HepG2 (cell line): ENCODE results near the gene ORC3. TPM values are rescaled to one million over a fixed set of nuclear protein-coding genes. Genes with fewer than 3 reads are reported as not detected.

Experiments used
- ATAC-seq: fragments of 200-7000 bp; cut with Tn5 transposase; 3 replicates; pipeline ENCODE4 v1.9.1; 2020; ENCODE audit warnings: mild to moderate bottlenecking, moderate library complexity
- BruUV-seq: library from RNA; stranded (reverse); fragments of 400-500 nt; replicated peaks from 2 replicates; lab custom pipeline; 2021; lab: Mats Ljungman, UMichigan
- CTCF ChIA-PET: fragments of 300-600 bp; formaldehyde crosslinking; extraction: SDS; loops from one replicate; lab custom pipeline; 2021; ENCODE audit warnings: low total read pairs, inconsistent platforms, low intra/inter-chr PET ratio; lab: Yijun Ruan, JAX
- POLR2A ChIA-PET: fragments of 350-600 bp; sonication (Branson Sonifier 250); formaldehyde crosslinking; loops from one replicate; lab custom pipeline; 2020; ENCODE audit warnings: antibody characterized with exemption, inconsistent platforms; lab: Yijun Ruan, JAX
- DNase-seq: peaks from one replicate; pipeline ENCODE4 v3.0.0-alpha.2; 2015; ENCODE audit warnings: low spot score
- FAIRE-seq: peaks from 3 replicates; lab custom pipeline; 2011; peaks lifted over from hg19 to GRCh38; lab: Jason Lieb, UNC
- H2AFZ ChIP-seq: one replicate; pipeline ENCODE4 v1.6.1; 2011; ENCODE audit warnings: low read length, inconsistent platforms
- H3K27ac ChIP-seq: fragments of 300-600 bp; 3 replicates; pipeline ENCODE4 v1.8.0; 2011; ENCODE audit warnings: mixed run types, mild to moderate bottlenecking, mixed read lengths, low read length, inconsistent platforms; ENCODE audit not compliant: insufficient read depth; ENCODE audit errors: extremely low read length
- H3K27me3 ChIP-seq, 2 experiments: fragments of 200-600 bp in 1 of 2; 2 replicates in 1 of 2; 3 replicates in 1 of 2; pipeline versions ENCODE4 v1.6.0 to v1.8.0; 2011; ENCODE audit warnings: low read length in 2 of 2, mild to moderate bottlenecking in 2 of 2, moderate library complexity in 2 of 2, inconsistent platforms in 1 of 2; ENCODE audit not compliant: insufficient read depth in 2 of 2, control insufficient read depth in 1 of 2
- H3K36me3 ChIP-seq, 2 experiments: fragments of 200-600 bp in 1 of 2; replicated peaks in 1 of 2; 2 replicates in 1 of 2; 3 replicates in 1 of 2; pipeline versions ENCODE4 v1.5.1 to v1.8.0; 2011; ENCODE audit warnings: low read length in 2 of 2, inconsistent platforms in 1 of 2; ENCODE audit not compliant: insufficient read depth in 2 of 2, control insufficient read depth in 1 of 2
- H3K4me1 ChIP-seq: 2 replicates; pipeline ENCODE4 v1.5.1; 2012; ENCODE audit warnings: low read length, inconsistent platforms; ENCODE audit not compliant: insufficient read depth
- H3K4me2 ChIP-seq: 2 replicates; pipeline ENCODE4 v1.6.0; 2011; ENCODE audit warnings: low read depth, low read length, inconsistent platforms
- H3K4me3 ChIP-seq, 3 experiments: fragments of 200-600 bp in 1 of 3; sonication (generic), shearing (Covaris generic) in 1 of 3; replicated peaks in 1 of 3; 2 replicates each; pipeline ENCODE4 v1.5.1; 2011 to 2016; ENCODE audit warnings: low read length in 3 of 3, inconsistent platforms in 2 of 3, low read depth in 2 of 3, mild to moderate bottlenecking in 2 of 3, control low read depth in 1 of 3, mixed read lengths in 1 of 3; ENCODE audit not compliant: insufficient read depth in 1 of 3
- H3K79me2 ChIP-seq: one replicate; pipeline ENCODE4 v1.6.1; 2011; ENCODE audit warnings: low read length, inconsistent platforms; ENCODE audit not compliant: insufficient read depth
- H3K9ac ChIP-seq: 2 replicates; pipeline ENCODE4 v1.6.0; 2011; ENCODE audit warnings: mild to moderate bottlenecking, low read depth, low read length, inconsistent platforms; ENCODE audit not compliant: insufficient read depth
- H3K9me3 ChIP-seq: 2 replicates; pipeline ENCODE4 v1.5.1; 2012; ENCODE audit warnings: mild to moderate bottlenecking, low read length
- H4K20me1 ChIP-seq: 2 replicates; pipeline ENCODE4 v1.6.0; 2011; ENCODE audit warnings: inconsistent platforms, mild to moderate bottlenecking, low read length, moderate library complexity; ENCODE audit not compliant: insufficient read depth
- PLRG1 ChIP-seq: fragments of 450-650 bp; conservative IDR thresholded peaks from 2 replicates; pipeline ENCODE4 v1.6.1; 2016
- RBFOX2 ChIP-seq: fragments of 200-400 bp; formaldehyde crosslinking; IDR thresholded peaks from 2 replicates; pipeline ENCODE4 v1.6.1; 2017; ENCODE audit warnings: low read depth, mild to moderate bottlenecking, low read length
- RBM22 ChIP-seq: fragments of 200-400 bp; formaldehyde crosslinking; optimal IDR thresholded peaks from 2 replicates; pipeline ENCODE3; 2017; ENCODE audit warnings: mild to moderate bottlenecking, low read length, moderate library complexity
- SOX13 ChIP-seq, 3 experiments: fragments of 450-650 bp in 1 of 3; sonication (generic) in 1 of 3; formaldehyde crosslinking in 1 of 3; IDR thresholded peaks in 2 of 3; conservative IDR thresholded peaks in 1 of 3; 2 replicates each; pipeline versions ENCODE4 v1.5.0 to v1.6.1; 2016 to 2020; ENCODE audit warnings: antibody characterized with exemption in 1 of 3, mild to moderate bottlenecking in 1 of 3, missing compliant biosample characterization in 1 of 3, missing genetic modification reagents in 1 of 3, moderate library complexity in 1 of 3
- ZNF451 ChIP-seq: sonication (generic); formaldehyde crosslinking; IDR thresholded peaks from 2 replicates; pipeline ENCODE4 v1.5.0; 2020; ENCODE audit warnings: mild to moderate bottlenecking, missing genetic modification reagents
- WGBS: methylation state at CpG from one replicate; pipeline ENCODE4 v1.1.6; 2017; ENCODE audit warnings: low lambda C conversion rate; 5-methylcytosine and 5-hydroxymethylcytosine counted together
- in situ Hi-C: cut with HindIII; loops from 2 replicates; pipeline ENCODE4 v1.10.0; 2017; ENCODE audit warnings: low pct_unique_long_range_greater_than_20kb; ENCODE audit not compliant: extremely low pct_ligation_motif_present
- intact Hi-C: fragments of 100-400 bp; cut with micrococcal nuclease; formaldehyde crosslinking; loops from one replicate; pipeline ENCODE4 v1.10.0; 2022; ENCODE audit not compliant: unreplicated experiment
- polyA plus RNA-seq, 8 experiments: library from polyadenylated mRNA; depleted of rRNA in 3 of 8; stranded (reverse) in 7 of 8; unstranded in 1 of 8; fragments of >200 nt; fragmentation: Illumina TruSeq in 4 of 8; extraction: Trizol in 4 of 8; gene quantifications; 2 replicates each; pipeline versions ENCODE4 v1.2.1 to v1.2.3, GENCODE V29; 2011 to 2016; ENCODE audit warnings: low read depth in 4 of 8, missing spikeins in 1 of 8, mixed read lengths in 1 of 8; ENCODE audit not compliant: insufficient read depth in 1 of 8
- total RNA-seq, 5 experiments: library from RNA; depleted of rRNA; stranded (reverse); fragments of >200 nt; fragmentation: Illumina TruSeq; extraction: Trizol; gene quantifications; 2 replicates each; pipeline ENCODE4 v1.2.3, GENCODE V29; 2016; ENCODE audit warnings: low read depth in 1 of 5
- TF ChIP-seq, protein P1 (sequence below): sonication (generic); formaldehyde crosslinking; IDR thresholded peaks from 2 replicates; pipeline ENCODE4 v1.5.1; 2020; ENCODE audit warnings: missing genetic modification reagents, mild to moderate bottlenecking, borderline replicate concordance

The ORC3 gene
- total and polyA plus RNA-seq, 2 of the 13 experiments (the other 11 are each of a cell fraction or from before 2014, with no cell fraction given) = 21.8 to 43.5 TPM

DNA sequence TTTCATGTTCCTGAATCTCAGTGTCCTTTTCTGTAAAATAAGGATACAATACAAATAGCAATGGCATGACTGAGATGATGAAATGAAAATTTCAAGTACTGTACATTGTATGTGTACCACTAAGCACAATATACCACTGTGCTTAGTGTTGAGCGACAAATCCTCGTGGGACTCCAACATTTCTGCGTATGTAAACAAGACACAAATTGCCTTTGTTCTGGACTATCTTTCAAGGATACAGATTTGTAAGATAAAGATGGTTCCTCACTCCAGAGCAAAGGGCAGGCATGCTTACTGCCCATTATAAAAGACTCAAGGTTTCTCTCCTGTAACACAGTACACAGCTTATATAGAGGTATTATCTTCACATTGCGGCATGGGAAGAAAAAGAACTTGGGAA, 6.1 kb upstream of the ORC3 start (continued):
- TF ChIP-seq SOX13 (IDR thresholded peaks at IDR 0.05) = peak; percentile 90
- TF ChIP-seq SOX13 (CRISPR knock-in tag; conservative IDR thresholded peaks at IDR 0.05 in 1 of 2, IDR thresholded peaks at IDR 0.05 in 1 of 2) = peak in 1 of 2 experiments; percentile 99; a peak in 2 of 4 replicates
- TF ChIP-seq, all 625 proteins: peak for 99

DNA sequence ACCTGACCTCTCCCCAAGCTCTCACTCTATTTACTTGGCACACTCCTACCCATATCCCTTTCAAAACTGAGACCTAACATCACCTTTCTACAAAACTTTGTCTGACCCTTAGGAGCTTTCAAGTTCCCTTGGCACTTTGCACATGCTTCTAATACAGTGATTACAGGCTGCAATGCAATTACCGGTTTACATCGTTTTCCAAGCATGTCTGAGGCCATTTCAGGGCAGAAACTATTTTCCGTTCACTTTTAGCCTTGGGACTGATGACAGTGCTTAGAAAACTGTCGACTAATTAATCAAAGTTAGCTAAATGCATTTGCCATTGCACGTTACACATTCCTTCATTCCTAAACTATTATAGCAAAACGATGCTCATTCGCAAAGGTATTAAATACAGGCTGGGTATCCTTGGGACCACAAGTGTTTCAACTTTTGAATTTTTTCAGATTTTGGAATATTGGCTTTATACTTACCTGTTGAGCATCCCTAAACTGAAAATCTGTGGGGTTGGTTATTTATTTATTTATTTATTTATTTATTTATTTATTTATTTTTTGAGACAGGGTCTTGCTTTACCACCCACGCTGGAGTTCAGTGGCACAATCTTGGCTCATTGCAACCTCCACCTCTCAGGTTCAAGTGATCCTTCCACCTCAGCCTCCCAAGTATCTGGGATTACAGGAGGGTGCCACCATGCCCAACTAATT, 3.4 kb upstream of the ORC3 start:
- peaks cover 77% of the 10 kb centered on the region for H3K4me1 ChIP-seq
- BruUV-seq = no TSS peak
- in situ Hi-C loops = no loop called here
- H3K9ac ChIP-seq = no peak overlapping the region
- no peak for TF ChIP-seq PLRG1
- TF ChIP-seq, protein P1, sequence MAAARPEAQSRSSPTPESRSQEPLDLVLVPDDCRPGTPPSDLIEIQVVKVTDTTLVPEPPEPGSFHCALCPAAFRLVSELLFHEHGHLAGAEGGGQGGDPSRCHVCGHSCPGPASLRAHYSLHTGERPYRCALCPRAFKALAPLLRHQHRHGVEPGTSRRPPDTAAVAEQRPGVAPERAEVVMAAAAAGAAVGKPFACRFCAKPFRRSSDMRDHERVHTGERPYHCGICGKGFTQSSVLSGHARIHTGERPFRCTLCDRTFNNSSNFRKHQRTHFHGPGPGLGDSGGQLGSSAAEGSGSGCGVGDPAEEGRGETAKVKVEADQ (CRISPR knock-in tag) = no peak
- 0 out of 2 replicates have a peak, but pooled peaks have one; percentile 13 for TF ChIP-seq RBFOX2
- TF ChIP-seq RBM22 = peak; percentile 25
- no peak for TF ChIP-seq ZNF451
- 0 out of 2 replicates have a peak, but pooled peaks cover 7% of the 10 kb centered on the region for H4K20me1 ChIP-seq
- H2AFZ ChIP-seq = no peak overlapping the region
- H3K36me3 ChIP-seq = peaks cover 5 to 16% of the 10 kb centered on the region in 2 experiments
- peaks cover 96% of the 10 kb centered on the region for H3K79me2 ChIP-seq
- 97% methylated on average over 8 of the region's 8 CpGs for WGBS
- ChIA-PET CTCF (no interaction called here), POLR2A (no interaction called here)
- no peaks in the 10 kb centered on the region; a peak in 1 of 5 replicates for H3K27me3 ChIP-seq
- no peak overlapping the region for H3K27ac ChIP-seq
- peak overlapping the region; percentile 87 for H3K4me2 ChIP-seq
- FAIRE-seq (no peak), ATAC-seq (no peak), DNase-seq (no peak)
- no peaks in the 10 kb centered on the region for H3K9me3 ChIP-seq
- intact Hi-C loops = no loop called here
- no peak overlapping the region for H3K4me3 ChIP-seq
